Psoas muscle (tissue), 8 donors: ENCODE results near the gene APBB2. TPM values are rescaled to one million over a fixed set of nuclear protein-coding genes. Genes with fewer than 3 reads are reported as not detected.

Experiments
- ATAC-seq, 4 donors: fragments of 200-7000 bp; cut with Tn5 transposase; one replicate each; pipeline ENCODE4 v1.9.1; 2020; ENCODE audit warnings: moderate library complexity in 3 of 4, mild to moderate bottlenecking in 2 of 4
- DNase-seq, 2 donors: peaks; one replicate each; pipeline ENCODE4 v3.0.0-alpha.2; 2020
- H3K27ac ChIP-seq: fragments of 200-600 bp; one replicate; pipeline ENCODE4 v1.8.0; 2022
- H3K27me3 ChIP-seq, 3 donors: fragments of 200-600 bp in 1 of 3; one replicate each; pipeline versions ENCODE4 v1.6.1 to v1.8.0; 2013 to 2022; ENCODE audit warnings: low read length in 2 of 3, mild to moderate bottlenecking in 2 of 3, moderate library complexity in 1 of 3; ENCODE audit not compliant: insufficient read depth in 3 of 3
- H3K36me3 ChIP-seq, 2 donors: fragments of 200-600 bp in 1 of 2; one replicate each; pipeline versions ENCODE4 v1.6.1 to v1.8.0; 2013 to 2022; ENCODE audit warnings: low read depth in 1 of 2, mild to moderate bottlenecking in 1 of 2, moderate library complexity in 1 of 2; ENCODE audit not compliant: insufficient read depth in 1 of 2
- H3K4me1 ChIP-seq: fragments of 200-600 bp; one replicate; pipeline ENCODE4 v1.8.0; 2022
- H3K4me3 ChIP-seq: fragments of 200-600 bp; one replicate; pipeline ENCODE4 v1.8.0; 2022; ENCODE audit warnings: mild to moderate bottlenecking
- H3K9me3 ChIP-seq: fragments of 200-600 bp; one replicate; pipeline ENCODE4 v1.8.0; 2022
- CTCF ChIP-seq: fragments of 200-600 bp; IDR thresholded peaks from one replicate; pipeline ENCODE4 v1.8.0; 2022; ENCODE audit warnings: antibody characterized with exemption
- WGBS, 3 donors: extraction: QIAGEN DNeasy Blood & Tissue Kit; methylation state at CpG; one replicate each; pipeline versions ENCODE4 v1.1.6 to v1.1.7; 2013; 5-methylcytosine and 5-hydroxymethylcytosine counted together
- intact Hi-C, 2 donors: fragments of 100-400 bp; cut with DNase I; formaldehyde crosslinking; loops; one replicate each; pipeline versions ENCODE4 v1.11.0 to v1.14.2; 2022
- polyA plus RNA-seq, 3 donors: library from polyadenylated mRNA; stranded (reverse); fragments of 200-250 nt; gene quantifications; one replicate each; pipeline ENCODE4 v1.2.3, GENCODE V29; 2013
- total RNA-seq, 4 donors: library from RNA; stranded (reverse); fragmentation: NEBNext Ultra II Directional in 2 of 4; extraction: Animal tissue kit (Norgen Biotek cat#: 25700) in 2 of 4; gene quantifications; one replicate each; pipeline versions ENCODE4 v1.2.1 to v1.2.4, GENCODE V29; 2021 to 2023
- donor health status: healthy with polysubstance abuse.
- donor health status: DM: no; HTN: no; CAD: no; lungs with moderate emphysema.
- donor health status: Bipolar disorder and iron deficiency.
- donor health status: healthy.
- donor health status: DM: yes; HTN: yes; CAD: no.
- donor health status: DM: no; HTN: no; CAD: no.
- donor health status: DM: no; HTN: no; CAD: no.
- donor health status: DM: yes; HTN: yes; CAD: no.

Gene APBB2
- total and polyA plus RNA-seq, 7 donors: 3.1 to 37.4 (median 11.3) TPM

- no peak for TF ChIP-seq CTCF
- Histone ChIP-seq H3K9me3 (no peaks in the 10 kb centered on the region), H3K4me3 (no peak overlapping the region), H3K27me3 (no peaks in the 10 kb centered on the region), H3K27ac (no peak overlapping the region), H3K36me3 (peaks cover 2 to 5% of the 10 kb centered on the region in 2 donors), H3K4me1 (no peaks in the 10 kb centered on the region)
- ATAC-seq (no peak), DNase-seq (no peak)
- WGBS, 3 donors: 80 to 81% (median 80%) methylated on average over 8 of the region's 8 CpGs
- intact Hi-C loops: no loop called here
Observed at GRCh38 chr4:40808926-40809457, 405.4 kb downstream of the APBB2 start.

- DNase-seq: no peak
- no peak overlapping the region for H3K4me3 ChIP-seq
- no peaks in the 10 kb centered on the region for H3K27me3 ChIP-seq
- WGBS, 3 donors: 92 to 96% (median 94%) methylated on average over 2 of the region's 2 CpGs
- intact Hi-C loops: no loop called here
- H3K9me3 ChIP-seq: no peaks in the 10 kb centered on the region
- no peak for TF ChIP-seq CTCF
- no peaks in the 10 kb centered on the region for H3K36me3 ChIP-seq
- no peaks in the 10 kb centered on the region for H3K4me1 ChIP-seq
- no peak for ATAC-seq
- H3K27ac ChIP-seq: no peak overlapping the region
Observed at GRCh38 chr4:40804598-40804997, 409.7 kb downstream of the APBB2 start.

- DNase-seq (no peak), ATAC-seq (no peak)
- no peak overlapping the region for H3K4me3 ChIP-seq
- no peaks in the 10 kb centered on the region for H3K9me3 ChIP-seq
- 86 to 88% (median 87%) methylated on average over 3 of the region's 3 CpGs for WGBS, 3 donors
- H3K27me3 ChIP-seq: no peaks in the 10 kb centered on the region
- H3K27ac ChIP-seq: no peak overlapping the region
- H3K36me3 ChIP-seq: no peaks in the 10 kb centered on the region
- no peak for TF ChIP-seq CTCF
- no peaks in the 10 kb centered on the region for H3K4me1 ChIP-seq
- intact Hi-C loops: no loop called here
Observed at GRCh38 chr4:40800064-40800463, 414.3 kb downstream of the APBB2 start.

- intact Hi-C loops: no loop called here
- 94 to 95% (median 94%) methylated on average over 3 of the region's 3 CpGs for WGBS, 3 donors
- DNase-seq: no peak
Observed at GRCh38 chr4:40789771-40790170, 424.6 kb downstream of the APBB2 start.

More at GRCh38 chr4:40789771-40790170, 424.6 kb downstream of the APBB2 start:
- no peak for TF ChIP-seq CTCF
- no peak overlapping the region for H3K4me3 ChIP-seq
- no peaks in the 10 kb centered on the region for H3K36me3 ChIP-seq
- H3K9me3 ChIP-seq: no peaks in the 10 kb centered on the region
- no peak for ATAC-seq
- H3K27ac ChIP-seq: no peak overlapping the region
- no peaks in the 10 kb centered on the region for H3K4me1 ChIP-seq
- H3K27me3 ChIP-seq: no peaks in the 10 kb centered on the region
